OCI-LY1 (cell line): ENCODE data around the gene TM4SF18.
"Not testable (repeated sequence)": the region's sequence is repeated elsewhere in the genome, so short reads cannot be mapped to it uniquely, and the experiment has no call there.

Experiments used
- H2AFZ ChIP-seq: fragments of 200-600 bp; sonication (generic), shearing (Covaris generic); 2 replicates; pipeline ENCODE4 v1.6.0; 2014; ENCODE audit warnings: antibody characterized with exemption, mild to moderate bottlenecking, low read length
- H3F3A ChIP-seq: fragments of 200-600 bp; sonication (generic), shearing (Covaris generic); 2 replicates; pipeline ENCODE4 v1.6.0; 2014; ENCODE audit warnings: mild to moderate bottlenecking, antibody characterized with exemption, low read length, moderate library complexity; ENCODE audit not compliant: insufficient read depth
- H3K27ac ChIP-seq: fragments of 200-600 bp; sonication (generic); 2 replicates; pipeline ENCODE4 v1.5.1; 2014; ENCODE audit warnings: low read length, mixed run types, mild to moderate bottlenecking, low read depth; ENCODE audit not compliant: poor library complexity, severe bottlenecking
- H3K27me3 ChIP-seq: fragments of 200-600 bp; sonication (generic); 2 replicates; pipeline ENCODE4 v1.6.0; 2014; ENCODE audit warnings: antibody characterized with exemption, mild to moderate bottlenecking, low read length, moderate library complexity; ENCODE audit not compliant: insufficient read depth
- H3K36me3 ChIP-seq: fragments of 200-600 bp; sonication (generic); 2 replicates; pipeline ENCODE4 v1.6.1; 2014; ENCODE audit warnings: mild to moderate bottlenecking, antibody characterized with exemption, low read length, moderate library complexity, mixed read lengths; ENCODE audit not compliant: insufficient read depth
- H3K4me1 ChIP-seq: fragments of 200-600 bp; sonication (generic); 2 replicates; pipeline ENCODE4 v1.5.1; 2014; ENCODE audit warnings: mild to moderate bottlenecking, low read length, moderate library complexity; ENCODE audit not compliant: insufficient read depth, severe bottlenecking
- H3K4me2 ChIP-seq: fragments of 200-600 bp; sonication (generic), shearing (Covaris generic); 2 replicates; pipeline ENCODE4 v1.6.1; 2014; ENCODE audit warnings: low read length
- H3K4me3 ChIP-seq: fragments of 200-600 bp; sonication (generic); 2 replicates; pipeline ENCODE4 v1.5.1; 2014; ENCODE audit warnings: low read length, low read depth, mild to moderate bottlenecking, mixed read lengths; ENCODE audit not compliant: poor library complexity, severe bottlenecking
- H3K79me2 ChIP-seq: fragments of 200-600 bp; shearing (Covaris generic); 2 replicates; pipeline ENCODE4 v1.6.1; 2016; ENCODE audit warnings: mixed run types, low read length, mixed read lengths; ENCODE audit not compliant: insufficient read depth
- H3K9ac ChIP-seq: fragments of 200-600 bp; sonication (generic), shearing (Covaris generic); 2 replicates; pipeline ENCODE4 v1.6.1; 2014; ENCODE audit warnings: mild to moderate bottlenecking, low read length, mixed read lengths
- H3K9me2 ChIP-seq: fragments of 200-600 bp; sonication (generic), shearing (Covaris generic); 2 replicates; pipeline ENCODE4 v1.6.1; 2014; ENCODE audit warnings: low read depth, mild to moderate bottlenecking, low read length, mixed read lengths
- H3K9me3 ChIP-seq: fragments of 200-600 bp; shearing (Covaris generic); 2 replicates; pipeline ENCODE4 v1.6.1; 2014; ENCODE audit warnings: low read length, mixed read lengths
- H4K20me1 ChIP-seq: fragments of 200-600 bp; sonication (generic), shearing (Covaris generic); 2 replicates; pipeline ENCODE4 v1.6.0; 2016; ENCODE audit warnings: mild to moderate bottlenecking, low read length; ENCODE audit not compliant: insufficient read depth
- CTCF ChIP-seq: fragments of 200-600 bp; sonication (generic), shearing (Covaris generic); IDR thresholded peaks from 2 replicates; pipeline ENCODE4 v1.5.1; 2017; ENCODE audit warnings: mild to moderate bottlenecking, antibody characterized with exemption, low read length, moderate library complexity, mixed read lengths
- EZH2 ChIP-seq: fragments of 200-600 bp; sonication (generic), shearing (Covaris generic); IDR thresholded peaks from 2 replicates; pipeline ENCODE4 v1.8.0; 2017; ENCODE audit warnings: borderline replicate concordance, mixed run types, mild to moderate bottlenecking, antibody characterized with exemption, low read length, moderate library complexity, mixed read lengths

The TM4SF18 gene

DNA sequence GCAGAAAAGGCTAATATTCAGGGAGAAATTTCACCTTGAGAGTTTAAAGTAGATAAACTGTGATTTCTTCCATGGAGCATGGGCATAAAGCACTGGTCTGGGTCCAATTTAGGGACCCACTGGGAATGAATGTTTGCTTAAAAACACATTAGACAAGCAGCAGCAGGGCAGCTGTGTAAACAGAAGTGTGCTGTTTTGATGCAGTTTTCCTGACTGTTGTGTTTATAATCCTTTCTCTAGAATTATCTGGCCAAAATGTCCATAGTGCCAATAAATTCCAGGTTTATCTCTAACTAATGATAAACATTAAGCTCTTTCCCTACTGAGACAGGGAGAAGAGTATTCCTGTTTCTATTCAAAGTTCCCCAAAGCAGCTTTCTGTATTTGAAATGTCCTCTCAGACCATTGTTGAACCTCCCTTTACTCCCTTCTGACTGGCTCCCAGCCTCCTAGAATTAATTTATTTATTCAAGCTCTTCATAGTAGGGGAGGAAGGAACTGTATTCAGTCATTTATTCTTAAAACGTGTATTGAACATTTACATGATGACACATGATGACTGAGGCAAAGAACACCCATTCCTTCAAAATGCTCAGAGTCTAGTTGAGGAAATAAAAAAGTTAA is 7.0 kb upstream of the TM4SF18 start:
- Histone ChIP-seq H3K27me3 (no peaks in the 10 kb centered on the region), H3K9me3 (no peaks in the 10 kb centered on the region), H3K4me3 (no peak overlapping the region), H3K9ac (no peak overlapping the region), H4K20me1 (no peaks in the 10 kb centered on the region), H3K4me1 (no peaks in the 10 kb centered on the region), H3K79me2 (no peaks in the 10 kb centered on the region), H3K9me2 (no peaks in the 10 kb centered on the region), H3K4me2 (no peak overlapping the region), H2AFZ (no peak overlapping the region), H3K27ac (no peak overlapping the region), H3F3A (no peaks in the 10 kb centered on the region), H3K36me3 (no peaks in the 10 kb centered on the region)
- TF ChIP-seq CTCF (no peak), EZH2 (no peak)

DNA sequence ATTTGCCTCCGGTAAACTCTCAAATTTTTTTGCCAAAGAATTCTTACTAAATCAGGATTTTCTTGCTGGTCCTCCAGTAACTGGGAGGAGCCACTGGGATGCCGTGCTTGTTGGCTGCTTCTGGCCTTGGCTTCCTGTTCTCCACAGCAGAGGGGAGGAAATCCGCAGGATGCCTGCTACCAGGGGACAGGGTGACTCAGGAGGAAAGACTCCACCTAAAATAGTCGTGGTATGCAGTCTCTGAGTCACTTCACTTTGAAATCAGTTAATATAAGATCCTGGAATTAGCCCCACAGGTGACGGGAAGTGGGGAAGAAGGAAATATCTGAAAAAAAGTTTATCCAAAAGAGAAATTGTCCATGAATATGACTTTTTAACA is 6.5 kb upstream of the TM4SF18 start:
- Histone ChIP-seq H3F3A (no peaks in the 10 kb centered on the region), H3K79me2 (no peaks in the 10 kb centered on the region), H3K9me2 (no peaks in the 10 kb centered on the region), H3K36me3 (no peaks in the 10 kb centered on the region), H3K9me3 (no peaks in the 10 kb centered on the region), H2AFZ (no peak overlapping the region), H3K27me3 (no peaks in the 10 kb centered on the region), H3K27ac (no peak overlapping the region), H3K4me1 (no peaks in the 10 kb centered on the region), H4K20me1 (no peaks in the 10 kb centered on the region), H3K4me2 (no peak overlapping the region), H3K4me3 (no peak overlapping the region), H3K9ac (no peak overlapping the region)
- TF ChIP-seq CTCF (no peak), EZH2 (no peak)

DNA sequence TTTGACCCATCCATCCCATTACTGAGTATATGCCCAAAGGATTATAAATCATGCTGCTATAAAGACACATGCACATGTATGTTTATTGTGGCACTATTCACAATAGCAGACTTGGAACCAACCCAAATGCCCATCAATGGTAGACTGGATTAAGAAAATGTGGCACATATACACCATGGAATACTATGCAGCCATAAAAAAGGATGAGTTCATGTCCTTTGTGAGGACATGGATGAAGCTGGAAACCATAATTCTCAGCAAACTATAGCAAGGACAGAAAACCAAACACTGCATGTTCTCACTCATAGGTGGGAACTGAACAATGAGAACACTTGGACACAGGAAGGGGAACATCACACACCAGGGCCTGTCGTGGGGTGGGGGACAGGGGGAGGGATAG is 4.0 kb upstream of the TM4SF18 start:
- H3K4me1 ChIP-seq, H2AFZ ChIP-seq, H3K4me3 ChIP-seq, H3K27ac ChIP-seq, H3K27me3 ChIP-seq, H3K36me3 ChIP-seq, H3K9me3 ChIP-seq, H4K20me1 ChIP-seq, H3K79me2 ChIP-seq, H3K9ac ChIP-seq, H3K4me2 ChIP-seq, H3K9me2 ChIP-seq, H3F3A ChIP-seq: not testable (repeated sequence)

DNA sequence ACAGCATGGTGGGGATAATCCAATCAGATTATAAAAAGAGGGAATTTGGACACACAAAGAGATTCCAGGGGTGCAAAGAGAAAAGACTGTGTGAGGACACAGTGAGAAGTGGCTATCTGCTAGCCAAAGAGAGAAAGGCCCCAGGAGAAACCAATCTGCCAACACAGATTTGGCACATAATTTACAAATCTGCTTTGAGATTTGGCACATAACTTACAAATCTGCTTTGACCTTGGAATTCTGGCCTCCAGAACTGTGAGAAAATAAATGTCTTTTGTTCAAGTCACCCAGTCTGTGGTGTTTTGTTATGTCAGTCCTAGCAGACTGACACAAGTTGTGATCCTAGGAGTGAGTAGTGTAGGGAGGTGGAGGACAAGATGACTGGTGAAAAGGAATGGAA is 3.5 kb upstream of the TM4SF18 start:
- no peaks in the 10 kb centered on the region for H4K20me1 ChIP-seq
- no peaks in the 10 kb centered on the region for H3F3A ChIP-seq
- TF ChIP-seq CTCF (no peak), EZH2 (no peak)
- no peak overlapping the region for H2AFZ ChIP-seq
- no peaks in the 10 kb centered on the region for H3K27me3 ChIP-seq
- H3K9ac ChIP-seq = no peak overlapping the region
- H3K79me2 ChIP-seq = no peaks in the 10 kb centered on the region
- no peaks in the 10 kb centered on the region for H3K36me3 ChIP-seq
- no peak overlapping the region for H3K27ac ChIP-seq
- H3K4me3 ChIP-seq = no peak overlapping the region
- H3K9me2 ChIP-seq = no peaks in the 10 kb centered on the region
- H3K4me1 ChIP-seq = no peaks in the 10 kb centered on the region
- H3K9me3 ChIP-seq = no peaks in the 10 kb centered on the region
- no peak overlapping the region for H3K4me2 ChIP-seq
